ENCODE data around the gene SNX24.

Gene SNX24

GRCh38 chr5:122943050-122943698 lies 97.8 kb downstream of the SNX24 start:
- TF ChIP-seq, protein P1, sequence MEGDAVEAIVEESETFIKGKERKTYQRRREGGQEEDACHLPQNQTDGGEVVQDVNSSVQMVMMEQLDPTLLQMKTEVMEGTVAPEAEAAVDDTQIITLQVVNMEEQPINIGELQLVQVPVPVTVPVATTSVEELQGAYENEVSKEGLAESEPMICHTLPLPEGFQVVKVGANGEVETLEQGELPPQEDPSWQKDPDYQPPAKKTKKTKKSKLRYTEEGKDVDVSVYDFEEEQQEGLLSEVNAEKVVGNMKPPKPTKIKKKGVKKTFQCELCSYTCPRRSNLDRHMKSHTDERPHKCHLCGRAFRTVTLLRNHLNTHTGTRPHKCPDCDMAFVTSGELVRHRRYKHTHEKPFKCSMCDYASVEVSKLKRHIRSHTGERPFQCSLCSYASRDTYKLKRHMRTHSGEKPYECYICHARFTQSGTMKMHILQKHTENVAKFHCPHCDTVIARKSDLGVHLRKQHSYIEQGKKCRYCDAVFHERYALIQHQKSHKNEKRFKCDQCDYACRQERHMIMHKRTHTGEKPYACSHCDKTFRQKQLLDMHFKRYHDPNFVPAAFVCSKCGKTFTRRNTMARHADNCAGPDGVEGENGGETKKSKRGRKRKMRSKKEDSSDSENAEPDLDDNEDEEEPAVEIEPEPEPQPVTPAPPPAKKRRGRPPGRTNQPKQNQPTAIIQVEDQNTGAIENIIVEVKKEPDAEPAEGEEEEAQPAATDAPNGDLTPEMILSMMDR (conservative IDR thresholded peaks at IDR 0.05; ENCODE audit: low read depth, low read length): no peak
- DNase-seq (ENCODE audit: low read depth): no peak
- H3K4me3 ChIP-seq (ENCODE audit: low read length): no peak overlapping the region

DNA sequence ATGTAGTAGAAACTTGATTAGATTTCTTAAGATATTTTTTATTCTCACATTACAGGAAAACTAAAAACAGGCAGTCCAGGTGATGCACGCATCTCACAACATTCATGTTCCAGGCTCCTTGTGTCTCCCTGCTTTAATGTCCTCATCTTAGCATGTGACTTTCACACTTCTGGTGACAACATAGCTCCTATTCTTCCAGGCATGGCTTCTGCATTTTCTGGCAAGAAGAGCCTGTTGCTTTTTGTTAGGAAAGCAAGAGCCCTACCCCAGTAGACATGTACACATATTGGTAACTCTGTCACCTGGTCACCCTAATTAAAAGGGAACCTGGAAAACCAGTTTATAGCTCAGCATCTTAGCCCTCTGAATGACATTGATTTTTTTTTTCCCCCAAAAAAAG lies 98.6 kb downstream of the SNX24 start:
- no peak overlapping the region for H3K4me3 ChIP-seq (ENCODE audit: low read length)
- TF ChIP-seq, protein P1 (conservative IDR thresholded peaks at IDR 0.05; ENCODE audit: low read depth, low read length): no peak
- DNase-seq (ENCODE audit: low read depth): no peak

- no peak overlapping the region for H3K4me3 ChIP-seq (ENCODE audit: low read length)
These were observed 102.0 kb downstream of the SNX24 start for GRCh38 chr5:122947372-122947771.

DNA sequence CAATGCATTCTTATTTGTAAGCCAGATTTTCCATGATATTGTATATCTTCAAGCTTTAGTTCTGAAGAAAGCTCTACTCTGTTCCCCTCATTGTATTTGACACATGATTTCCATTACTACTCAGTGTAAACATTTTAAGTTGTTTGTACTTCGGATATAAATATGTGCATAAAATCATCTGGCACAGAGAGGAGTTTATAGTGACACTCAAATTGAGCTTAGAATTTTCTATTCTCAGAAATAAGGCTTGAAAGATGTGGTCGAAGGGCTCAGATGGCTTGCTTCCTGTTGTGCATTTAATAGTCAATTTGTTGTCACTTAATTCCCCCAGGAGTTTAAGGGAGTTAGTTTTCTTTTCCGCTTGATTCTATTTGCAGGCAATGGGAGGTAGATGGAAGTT lies 102.4 kb downstream of the SNX24 start:
- TF ChIP-seq, protein P1 (conservative IDR thresholded peaks at IDR 0.05; ENCODE audit: low read depth, low read length): no peak
- no peak overlapping the region for H3K4me3 ChIP-seq (ENCODE audit: low read length)
- no peak for DNase-seq (ENCODE audit: low read depth)

More at GRCh38 chr5:122947372-122947771, 102.0 kb downstream of the SNX24 start:
- TF ChIP-seq, protein P1 (conservative IDR thresholded peaks at IDR 0.05; ENCODE audit: low read depth, low read length): no peak
- no peak for DNase-seq (ENCODE audit: low read depth)

DNA sequence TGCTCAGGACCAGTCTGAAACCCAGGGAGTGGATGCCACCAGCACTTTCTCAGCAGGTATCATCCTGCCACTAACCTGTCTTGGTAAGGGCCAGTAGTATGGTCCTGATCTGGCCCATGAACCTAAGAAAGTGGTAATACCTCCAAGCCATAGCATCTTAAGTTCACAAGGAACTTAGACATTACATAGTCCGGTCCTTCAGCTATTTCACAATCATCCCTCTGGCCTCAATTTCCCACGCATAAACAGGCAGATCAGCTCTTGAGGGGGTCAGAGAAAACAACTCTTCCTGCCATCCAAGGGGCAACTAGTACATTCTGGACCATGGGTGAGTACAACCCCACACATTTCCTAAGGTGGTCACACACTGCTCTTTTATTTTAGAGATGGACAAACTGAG lies 102.9 kb downstream of the SNX24 start:
- TF ChIP-seq, protein P1 (conservative IDR thresholded peaks at IDR 0.05; ENCODE audit: low read depth, low read length): no peak
- no peak for DNase-seq (ENCODE audit: low read depth)
- no peak overlapping the region for H3K4me3 ChIP-seq (ENCODE audit: low read length)

- DNase-seq (ENCODE audit: low read depth): no peak
- TF ChIP-seq, protein P1 (conservative IDR thresholded peaks at IDR 0.05; ENCODE audit: low read depth, low read length): no peak
- no peak overlapping the region for H3K4me3 ChIP-seq (ENCODE audit: low read length)
These were observed 106.2 kb downstream of the SNX24 start for GRCh38 chr5:122951658-122952057.

DNA sequence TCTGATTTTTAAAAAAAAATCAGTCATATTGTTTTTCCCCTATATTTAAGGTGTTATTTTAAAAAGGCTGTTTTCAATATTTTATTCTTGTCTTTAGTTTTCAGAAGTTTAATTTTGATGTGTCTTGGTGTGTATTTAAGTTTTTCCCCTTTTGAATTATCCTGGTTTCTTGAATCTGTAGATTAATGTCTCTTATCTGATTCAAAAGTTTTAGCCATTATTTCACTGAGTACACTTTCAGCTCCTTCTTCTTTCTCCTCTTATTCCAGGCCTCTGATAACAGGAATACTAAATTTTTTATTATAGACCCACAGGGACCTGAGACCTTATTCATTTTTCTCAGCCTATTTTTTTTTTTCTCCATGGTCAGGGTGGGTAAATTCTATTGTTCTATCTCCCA lies 109.3 kb downstream of the SNX24 start:
- TF ChIP-seq, protein P1 (conservative IDR thresholded peaks at IDR 0.05; ENCODE audit: low read depth, low read length): no peak
- no peak for DNase-seq (ENCODE audit: low read depth)
- H3K4me3 ChIP-seq (ENCODE audit: low read length): no peak overlapping the region
